A549 (cell line): ENCODE data around the gene CBX3. TPM values are rescaled to one million over a fixed set of nuclear protein-coding genes. Genes with fewer than 3 reads are reported as not detected.

Source experiments
- ATAC-seq, 2 experiments: fragments of 200-7000 bp in 1 of 2; fragments of >200 bp in 1 of 2; cut with Nextera tagmentation in 1 of 2; cut with Tn5 transposase in 1 of 2; 3 replicates each; pipeline versions ENCODE4 v1.8.0 to v1.9.1; 2018 to 2020; ENCODE audit warnings: mild to moderate bottlenecking in 1 of 2, moderate library complexity in 1 of 2
- CTCF ChIA-PET: fragments of 300-600 bp; sonication (Branson Sonifier 250); formaldehyde crosslinking; extraction: SDS; loops from one replicate; lab custom pipeline; 2021; ENCODE audit warnings: antibody characterized with exemption, inconsistent platforms; lab: Yijun Ruan, JAX
- POLR2A ChIA-PET: fragments of 350-600 bp; formaldehyde crosslinking; extraction: SDS; loops from one replicate; lab custom pipeline; 2021; ENCODE audit warnings: antibody characterized with exemption, inconsistent platforms; lab: Yijun Ruan, JAX
- DNase-seq, 2 experiments: peaks; one replicate each; pipeline versions ENCODE4 v3.0.0 to v3.0.0-alpha.2; 2011 to 2016; ENCODE audit warnings: low read depth in 1 of 2, low spot score in 1 of 2
- FAIRE-seq: peaks from 2 replicates; lab custom pipeline; 2011; peaks lifted over from hg19 to GRCh38; lab: Jason Lieb, UNC
- H3K27ac ChIP-seq, 2 experiments: fragments of >200 bp; sonication (Bioruptor Twin); formaldehyde crosslinking; 3 replicates each; pipeline ENCODE4 v1.5.1; 2016 to 2017
- H3K4me1 ChIP-seq: fragments of >200 bp; sonication (Bioruptor Twin); formaldehyde crosslinking; 3 replicates; pipeline ENCODE4 v1.6.1; 2016
- H3K4me2 ChIP-seq: fragments of >200 bp; sonication (Bioruptor Twin); formaldehyde crosslinking; 3 replicates; pipeline ENCODE4 v1.6.1; 2016
- H3K4me3 ChIP-seq: fragments of >200 bp; sonication (Bioruptor Twin); formaldehyde crosslinking; 3 replicates; pipeline ENCODE4 v1.5.1; 2016
- H3K9me3 ChIP-seq: fragments of >200 bp; sonication (Bioruptor Twin); formaldehyde crosslinking; 3 replicates; pipeline ENCODE4 v1.6.1; 2016
- CBX8 ChIP-seq: fragments of 200-600 bp; sonication (generic); IDR thresholded peaks from 2 replicates; pipeline ENCODE4 v1.6.1; 2016
- CEBPB ChIP-seq, 2 experiments: fragments of >200 bp in 1 of 2; sonication (Bioruptor Twin) in 1 of 2; formaldehyde crosslinking in 1 of 2; IDR thresholded peaks; 2 replicates each; pipeline ENCODE4 v1.6.1; 2012 to 2016
- CHD4 ChIP-seq: fragments of 200-600 bp; sonication (generic); IDR thresholded peaks from 2 replicates; pipeline ENCODE4 v1.6.1; 2016; ENCODE audit warnings: antibody characterized with exemption, mild to moderate bottlenecking, borderline replicate concordance
- EHMT2 ChIP-seq: fragments of 200-600 bp; sonication (generic); IDR thresholded peaks from 2 replicates; pipeline ENCODE4 v1.6.1; 2016; ENCODE audit warnings: antibody characterized with exemption, low read depth, mild to moderate bottlenecking, moderate library complexity
- FOXS1 ChIP-seq: fragments of 250-450 bp; sonication (Bioruptor Pico); IDR thresholded peaks from 2 replicates; pipeline ENCODE4 v1.5.0; 2020; ENCODE audit warnings: mild to moderate bottlenecking, moderate library complexity
- GATA3 ChIP-seq: IDR thresholded peaks from 2 replicates; pipeline ENCODE4 v1.6.1; 2012; ENCODE audit warnings: borderline replicate concordance
- JUNB ChIP-seq: fragments of >200 bp; sonication (Bioruptor Twin); formaldehyde crosslinking; IDR thresholded peaks from 2 replicates; pipeline ENCODE4 v1.6.1; 2016
- KDM1A ChIP-seq: fragments of 200-600 bp; sonication (generic); IDR thresholded peaks from 2 replicates; pipeline ENCODE4 v1.6.1; 2016; ENCODE audit warnings: low read depth, mild to moderate bottlenecking
- MAZ ChIP-seq: fragments of 150-350 bp; IDR thresholded peaks from 2 replicates; pipeline ENCODE4 v1.6.1; 2014; ENCODE audit warnings: antibody characterized with exemption, low read depth, low read length, borderline replicate concordance
- MYC ChIP-seq: IDR thresholded peaks from 2 replicates; pipeline ENCODE4 v1.6.1; 2012; ENCODE audit warnings: mild to moderate bottlenecking, inconsistent platforms, low read length, improper control_type of control experiment, borderline replicate concordance
- PHF8 ChIP-seq: fragments of 200-600 bp; sonication (generic); IDR thresholded peaks from 2 replicates; pipeline ENCODE4 v1.6.1; 2016; ENCODE audit warnings: low read depth, mild to moderate bottlenecking, antibody characterized with exemption, moderate library complexity, borderline replicate concordance
- POLR2A ChIP-seq: IDR thresholded peaks from 2 replicates; pipeline ENCODE4 v1.6.1; 2012; ENCODE audit warnings: mild to moderate bottlenecking, low read length
- RAD21 ChIP-seq, 2 experiments: fragments of >200 bp in 1 of 2; sonication (Bioruptor Twin) in 1 of 2; formaldehyde crosslinking in 1 of 2; IDR thresholded peaks in 1 of 2; conservative IDR thresholded peaks in 1 of 2; 2 replicates in 1 of 2; 3 replicates in 1 of 2; pipeline ENCODE4 v1.6.1; 2012 to 2018; ENCODE audit warnings: inconsistent platforms in 1 of 2
- RARB ChIP-seq: fragments of 250-450 bp; sonication (Bioruptor Pico); IDR thresholded peaks from 2 replicates; pipeline ENCODE4 v1.8.0; 2021; ENCODE audit warnings: mild to moderate bottlenecking, moderate library complexity
- RFX5 ChIP-seq: fragments of 450-650 bp; IDR thresholded peaks from 2 replicates; pipeline ENCODE4 v1.7.1; 2014; ENCODE audit warnings: antibody characterized with exemption, mild to moderate bottlenecking, moderate library complexity
- SREBF2 ChIP-seq: fragments of 450-650 bp; IDR thresholded peaks from 2 replicates; pipeline ENCODE4 v1.6.1; 2014; ENCODE audit warnings: mild to moderate bottlenecking, moderate library complexity
- TFCP2L1 ChIP-seq: fragments of 250-450 bp; sonication (Bioruptor Pico); IDR thresholded peaks from 2 replicates; pipeline ENCODE4 v1.5.0; 2021; ENCODE audit warnings: mild to moderate bottlenecking
- ZC3H11A ChIP-seq: fragments of 450-650 bp; IDR thresholded peaks from 2 replicates; pipeline ENCODE4 v1.6.1; 2014; ENCODE audit warnings: antibody characterized with exemption, mild to moderate bottlenecking
- ZFP36 ChIP-seq: fragments of 450-650 bp; IDR thresholded peaks from 2 replicates; pipeline ENCODE4 v1.6.1; 2014; ENCODE audit warnings: borderline replicate concordance; ENCODE audit not compliant: partially characterized antibody
- ZNF302 ChIP-seq: fragments of 250-450 bp; sonication (Bioruptor Pico); IDR thresholded peaks from 2 replicates; pipeline ENCODE4 v1.9.0; 2021; ENCODE audit warnings: inconsistent platforms, mild to moderate bottlenecking, moderate library complexity
- WGBS: methylation state at CpG from one replicate; pipeline ENCODE4 v1.1.6; 2017; ENCODE audit errors: missing lambda C conversion rate; 5-methylcytosine and 5-hydroxymethylcytosine counted together
- polyA plus RNA-seq, 4 experiments: library from polyadenylated mRNA; depleted of rRNA in 3 of 4; stranded (reverse); fragments of >200 nt; fragmentation: RNase III in 1 of 4; extraction: RNeasy Plus Mini Kit Qiagen cat#74134 plus additional on column Dnase treatment in 1 of 4; gene quantifications; 2 replicates in 3 of 4; 3 replicates in 1 of 4; pipeline ENCODE4 v1.2.3, GENCODE V29; 2011 to 2017
- TF ChIP-seq, protein P1 (sequence below): fragments of 250-450 bp; sonication (Bioruptor Pico); IDR thresholded peaks from 2 replicates; pipeline ENCODE4 v1.5.0; 2021; ENCODE audit warnings: mild to moderate bottlenecking, moderate library complexity, borderline replicate concordance
- TF ChIP-seq, protein P2 (sequence below): IDR thresholded peaks from 2 replicates; pipeline ENCODE4 v1.6.1; 2012
- TF ChIP-seq, protein P3 (sequence below): fragments of 200-600 bp; sonication (generic); IDR thresholded peaks from 2 replicates; pipeline ENCODE4 v1.6.1; 2016; ENCODE audit warnings: antibody characterized with exemption, mild to moderate bottlenecking, moderate library complexity
- TF ChIP-seq, protein P4 (sequence below): fragments of 450-650 bp; IDR thresholded peaks from 2 replicates; pipeline ENCODE4 v1.6.1; 2014; ENCODE audit warnings: antibody characterized with exemption
- TF ChIP-seq, protein P5 (sequence below): fragments of 250-450 bp; sonication (Bioruptor Pico); IDR thresholded peaks from 2 replicates; pipeline ENCODE4 v1.5.0; 2020; ENCODE audit warnings: low read depth, mild to moderate bottlenecking, moderate library complexity
- TF ChIP-seq, protein P6 (sequence below): IDR thresholded peaks from 2 replicates; pipeline ENCODE4 v1.6.1; 2012; ENCODE audit warnings: low read depth, borderline replicate concordance

CBX3 gene
- polyA plus RNA-seq, 2 of the 4 experiments (the other 2 are of a cell fraction): 275 to 288 TPM

DNA sequence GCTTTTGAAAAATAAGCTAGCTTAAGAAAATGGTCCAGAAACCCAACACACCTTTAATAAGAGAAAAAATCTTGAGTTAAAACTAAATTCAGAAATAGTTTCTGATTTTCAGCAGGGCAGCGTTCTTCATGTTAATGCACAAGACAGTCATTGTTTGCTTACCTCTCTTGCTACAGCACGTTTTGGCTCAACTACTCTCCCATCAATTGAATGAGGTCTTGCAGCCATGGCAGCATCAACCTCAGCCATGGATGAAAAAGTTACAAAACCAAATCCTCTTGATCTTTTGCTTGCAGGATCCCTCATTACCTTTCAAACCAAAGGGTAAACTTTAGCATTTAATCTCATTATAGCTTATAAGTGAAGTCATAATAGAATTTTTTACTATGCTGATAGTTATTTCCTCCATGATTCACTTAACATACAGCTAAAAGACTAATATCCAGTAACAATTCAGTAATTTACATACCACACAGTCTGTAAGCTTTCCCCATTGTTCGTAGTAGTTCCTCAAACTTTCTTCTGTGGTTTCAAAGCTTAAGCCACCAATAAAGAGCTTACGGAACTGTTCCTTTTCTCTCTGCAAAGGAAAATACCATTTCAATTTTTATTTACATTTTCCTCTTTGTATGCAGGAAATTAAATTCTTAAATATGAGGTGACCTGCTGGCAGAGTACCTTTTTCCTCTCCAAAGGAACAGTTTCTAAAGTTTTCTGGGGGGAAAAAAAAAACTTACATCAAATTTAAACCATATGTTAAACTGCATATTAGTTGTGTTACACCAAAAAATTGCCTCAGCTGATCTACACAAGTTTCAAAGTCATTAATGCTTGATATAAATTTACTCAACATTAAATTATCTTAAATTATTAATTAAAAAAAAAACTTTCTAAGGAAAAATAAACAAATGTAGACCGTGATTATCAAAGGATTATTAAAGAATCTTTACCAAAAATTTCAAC, 4.1 kb upstream of the CBX3 start:
- ChIA-PET POLR2A (interaction anchor here (0.6 to 1.3 kb wide), 4 partner anchors 10 to 32 kb away, joined by 3 to 9 read pairs (median 3); no protein-coding TSS in a partner anchor), CTCF (interaction anchor here (0.9 to 4.9 kb wide), 20 partner anchors 9 to 305 kb away, joined by 3 to 42 read pairs (median 4); no protein-coding TSS in a partner anchor)
- H3K9me3 ChIP-seq: no peaks in the 10 kb centered on the region
- no peak for ATAC-seq
- peaks cover 47% of the 10 kb centered on the region for H3K4me1 ChIP-seq
- TF ChIP-seq CEBPB (IDR thresholded peaks at IDR 0.05): no peak
- TF ChIP-seq, protein P1, sequence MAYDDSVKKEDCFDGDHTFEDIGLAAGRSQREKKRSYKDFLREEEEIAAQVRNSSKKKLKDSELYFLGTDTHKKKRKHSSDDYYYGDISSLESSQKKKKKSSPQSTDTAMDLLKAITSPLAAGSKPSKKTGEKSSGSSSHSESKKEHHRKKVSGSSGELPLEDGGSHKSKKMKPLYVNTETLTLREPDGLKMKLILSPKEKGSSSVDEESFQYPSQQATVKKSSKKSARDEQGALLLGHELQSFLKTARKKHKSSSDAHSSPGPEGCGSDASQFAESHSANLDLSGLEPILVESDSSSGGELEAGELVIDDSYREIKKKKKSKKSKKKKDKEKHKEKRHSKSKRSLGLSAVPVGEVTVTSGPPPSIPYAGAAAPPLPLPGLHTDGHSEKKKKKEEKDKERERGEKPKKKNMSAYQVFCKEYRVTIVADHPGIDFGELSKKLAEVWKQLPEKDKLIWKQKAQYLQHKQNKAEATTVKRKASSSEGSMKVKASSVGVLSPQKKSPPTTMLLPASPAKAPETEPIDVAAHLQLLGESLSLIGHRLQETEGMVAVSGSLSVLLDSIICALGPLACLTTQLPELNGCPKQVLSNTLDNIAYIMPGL (CRISPR knock-in tag): peak; percentile 28; the same call in 1 of the 2 replicates
- TF ChIP-seq, all 56 proteins: peak for 1
- DNase-seq: no peak
- WGBS: 1% methylated on average over 5 of the region's 5 CpGs
- Histone ChIP-seq H3K27ac (no peak overlapping the region), H3K4me3 (peak overlapping the region; percentile 89), H3K4me2 (peak overlapping the region; percentile 75)
- FAIRE-seq: no peak

DNA sequence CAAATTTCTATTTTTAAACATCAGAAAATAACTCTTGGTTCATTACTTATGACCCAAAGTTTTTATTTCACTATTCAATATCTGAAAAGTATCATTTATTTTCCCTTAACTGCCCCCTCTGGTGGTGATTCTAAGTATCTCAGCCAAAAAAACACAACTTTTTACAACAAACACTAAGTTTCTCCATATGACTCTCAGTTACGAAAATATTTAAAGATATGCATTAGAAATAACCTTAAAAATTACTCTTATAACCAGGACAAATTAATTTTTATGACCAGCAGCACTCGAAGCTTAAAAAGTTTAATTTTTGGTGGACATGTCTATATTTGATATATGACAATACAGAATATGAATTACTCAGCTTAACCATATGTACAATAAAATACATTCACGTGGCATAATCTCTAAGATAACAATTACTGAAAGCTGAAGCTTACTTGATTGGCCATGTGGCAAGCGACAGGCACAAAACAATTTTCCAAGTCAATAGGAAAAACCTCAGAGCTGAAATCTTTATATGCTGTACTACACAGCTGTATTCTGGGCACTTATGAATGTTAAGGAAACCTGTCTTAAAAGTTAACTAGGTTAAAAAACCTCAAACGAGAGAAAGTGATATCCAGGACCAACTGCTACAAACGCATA, 3.3 kb upstream of the CBX3 start:
- Histone ChIP-seq H3K4me2 (peak overlapping the region; percentile 75), H3K4me3 (peak overlapping the region; percentile 89), H3K4me1 (peaks cover 39% of the 10 kb centered on the region), H3K9me3 (no peaks in the 10 kb centered on the region), H3K27ac (peak overlapping the region; percentile 64 to 99; a peak in 4 of 6 replicates)
- under 1% methylated on average over 6 of the region's 6 CpGs for WGBS
- ChIA-PET CTCF (interaction anchor here (0.6 to 4.9 kb wide), 21 partner anchors 8 to 306 kb away, joined by 3 to 42 read pairs (median 4); partner anchors contain the start of gene NFE2L3), POLR2A (interaction anchor here (0.6 to 1.2 kb wide), 6 partner anchors 10 to 963 kb away, joined by 3 to 12 read pairs (median 4); no protein-coding TSS in a partner anchor)
- no peak for DNase-seq
- ATAC-seq: no peak
- FAIRE-seq: no peak
- TF ChIP-seq RAD21 (conservative IDR thresholded peaks at IDR 0.05 in 1 of 2, IDR thresholded peaks at IDR 0.05 in 1 of 2): peak in 1 of 2 experiments; percentile 16; a peak in 1 of 5 replicates
- TF ChIP-seq CHD4: no peak
- TF ChIP-seq, protein P2, sequence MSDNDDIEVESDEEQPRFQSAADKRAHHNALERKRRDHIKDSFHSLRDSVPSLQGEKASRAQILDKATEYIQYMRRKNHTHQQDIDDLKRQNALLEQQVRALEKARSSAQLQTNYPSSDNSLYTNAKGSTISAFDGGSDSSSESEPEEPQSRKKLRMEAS: 0 out of 2 replicates have a peak, but pooled peaks have one; percentile 14
- TF ChIP-seq, protein P3, sequence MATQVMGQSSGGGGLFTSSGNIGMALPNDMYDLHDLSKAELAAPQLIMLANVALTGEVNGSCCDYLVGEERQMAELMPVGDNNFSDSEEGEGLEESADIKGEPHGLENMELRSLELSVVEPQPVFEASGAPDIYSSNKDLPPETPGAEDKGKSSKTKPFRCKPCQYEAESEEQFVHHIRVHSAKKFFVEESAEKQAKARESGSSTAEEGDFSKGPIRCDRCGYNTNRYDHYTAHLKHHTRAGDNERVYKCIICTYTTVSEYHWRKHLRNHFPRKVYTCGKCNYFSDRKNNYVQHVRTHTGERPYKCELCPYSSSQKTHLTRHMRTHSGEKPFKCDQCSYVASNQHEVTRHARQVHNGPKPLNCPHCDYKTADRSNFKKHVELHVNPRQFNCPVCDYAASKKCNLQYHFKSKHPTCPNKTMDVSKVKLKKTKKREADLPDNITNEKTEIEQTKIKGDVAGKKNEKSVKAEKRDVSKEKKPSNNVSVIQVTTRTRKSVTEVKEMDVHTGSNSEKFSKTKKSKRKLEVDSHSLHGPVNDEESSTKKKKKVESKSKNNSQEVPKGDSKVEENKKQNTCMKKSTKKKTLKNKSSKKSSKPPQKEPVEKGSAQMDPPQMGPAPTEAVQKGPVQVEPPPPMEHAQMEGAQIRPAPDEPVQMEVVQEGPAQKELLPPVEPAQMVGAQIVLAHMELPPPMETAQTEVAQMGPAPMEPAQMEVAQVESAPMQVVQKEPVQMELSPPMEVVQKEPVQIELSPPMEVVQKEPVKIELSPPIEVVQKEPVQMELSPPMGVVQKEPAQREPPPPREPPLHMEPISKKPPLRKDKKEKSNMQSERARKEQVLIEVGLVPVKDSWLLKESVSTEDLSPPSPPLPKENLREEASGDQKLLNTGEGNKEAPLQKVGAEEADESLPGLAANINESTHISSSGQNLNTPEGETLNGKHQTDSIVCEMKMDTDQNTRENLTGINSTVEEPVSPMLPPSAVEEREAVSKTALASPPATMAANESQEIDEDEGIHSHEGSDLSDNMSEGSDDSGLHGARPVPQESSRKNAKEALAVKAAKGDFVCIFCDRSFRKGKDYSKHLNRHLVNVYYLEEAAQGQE: no peak
- no peak for TF ChIP-seq CBX8
- TF ChIP-seq FOXS1 (CRISPR knock-in tag): no peak
- no peak for TF ChIP-seq EHMT2
- no peak for TF ChIP-seq ZFP36
- TF ChIP-seq SREBF2: no peak
- TF ChIP-seq RARB (CRISPR knock-in tag): peak; percentile 18; the same call in 1 of the 2 replicates
- no peak for TF ChIP-seq JUNB
- no peak for TF ChIP-seq PHF8
- no peak for TF ChIP-seq POLR2A
- no peak for TF ChIP-seq TFCP2L1 (CRISPR knock-in tag)
- TF ChIP-seq ZC3H11A: no peak
- TF ChIP-seq MYC: no peak
- TF ChIP-seq ZNF302 (CRISPR knock-in tag): no peak
- no peak for TF ChIP-seq KDM1A
- TF ChIP-seq CEBPB (IDR thresholded peaks at IDR 0.05): no peak
- no peak for TF ChIP-seq RFX5
- TF ChIP-seq, protein P4, sequence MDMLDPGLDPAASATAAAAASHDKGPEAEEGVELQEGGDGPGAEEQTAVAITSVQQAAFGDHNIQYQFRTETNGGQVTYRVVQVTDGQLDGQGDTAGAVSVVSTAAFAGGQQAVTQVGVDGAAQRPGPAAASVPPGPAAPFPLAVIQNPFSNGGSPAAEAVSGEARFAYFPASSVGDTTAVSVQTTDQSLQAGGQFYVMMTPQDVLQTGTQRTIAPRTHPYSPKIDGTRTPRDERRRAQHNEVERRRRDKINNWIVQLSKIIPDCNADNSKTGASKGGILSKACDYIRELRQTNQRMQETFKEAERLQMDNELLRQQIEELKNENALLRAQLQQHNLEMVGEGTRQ: no peak
- TF ChIP-seq GATA3: no peak
- no peak for TF ChIP-seq MAZ
- TF ChIP-seq, protein P5, sequence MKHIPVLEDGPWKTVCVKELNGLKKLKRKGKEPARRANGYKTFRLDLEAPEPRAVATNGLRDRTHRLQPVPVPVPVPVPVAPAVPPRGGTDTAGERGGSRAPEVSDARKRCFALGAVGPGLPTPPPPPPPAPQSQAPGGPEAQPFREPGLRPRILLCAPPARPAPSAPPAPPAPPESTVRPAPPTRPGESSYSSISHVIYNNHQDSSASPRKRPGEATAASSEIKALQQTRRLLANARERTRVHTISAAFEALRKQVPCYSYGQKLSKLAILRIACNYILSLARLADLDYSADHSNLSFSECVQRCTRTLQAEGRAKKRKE: no peak
- TF ChIP-seq, protein P6, sequence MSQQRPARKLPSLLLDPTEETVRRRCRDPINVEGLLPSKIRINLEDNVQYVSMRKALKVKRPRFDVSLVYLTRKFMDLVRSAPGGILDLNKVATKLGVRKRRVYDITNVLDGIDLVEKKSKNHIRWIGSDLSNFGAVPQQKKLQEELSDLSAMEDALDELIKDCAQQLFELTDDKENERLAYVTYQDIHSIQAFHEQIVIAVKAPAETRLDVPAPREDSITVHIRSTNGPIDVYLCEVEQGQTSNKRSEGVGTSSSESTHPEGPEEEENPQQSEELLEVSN: no peak
